B cell (primary cell): ENCODE results near the gene KLHDC7A.

ENCODE experiments used
- EZH2 ChIP-seq: IDR thresholded peaks from 2 replicates; pipeline ENCODE4 v1.6.1; 2012; ENCODE audit warnings: borderline replicate concordance, low read depth, mild to moderate bottlenecking, moderate library complexity, low read length; ENCODE audit not compliant: insufficient read depth, poor library complexity, severe bottlenecking
- TF ChIP-seq, protein P1 (sequence below): fragments of 200-600 bp; IDR thresholded peaks from one replicate; pipeline ENCODE4 v1.8.0; 2022; ENCODE audit warnings: antibody characterized with exemption, mild to moderate bottlenecking

DNA sequence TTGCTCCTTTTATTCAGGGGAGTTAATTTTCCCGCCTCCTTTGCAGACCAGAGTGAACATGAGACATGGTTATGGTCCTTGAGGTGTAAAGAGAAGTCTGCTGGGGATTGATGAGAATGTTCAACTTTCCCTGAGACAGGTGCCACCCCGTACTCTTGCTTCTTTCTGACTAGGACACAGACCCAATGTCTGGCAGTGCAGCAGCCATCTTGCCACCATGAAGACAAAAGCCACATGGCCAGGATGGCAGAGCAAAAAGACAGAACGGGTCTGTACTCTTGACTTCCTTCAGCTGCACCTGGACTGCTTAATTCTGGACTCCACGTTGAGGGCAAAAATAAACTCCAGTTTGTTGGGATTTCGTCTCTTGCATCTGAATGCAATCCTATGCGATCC, 54.1 kb downstream of the KLHDC7A start:
- TF ChIP-seq EZH2, result no peak
- TF ChIP-seq, protein P1, sequence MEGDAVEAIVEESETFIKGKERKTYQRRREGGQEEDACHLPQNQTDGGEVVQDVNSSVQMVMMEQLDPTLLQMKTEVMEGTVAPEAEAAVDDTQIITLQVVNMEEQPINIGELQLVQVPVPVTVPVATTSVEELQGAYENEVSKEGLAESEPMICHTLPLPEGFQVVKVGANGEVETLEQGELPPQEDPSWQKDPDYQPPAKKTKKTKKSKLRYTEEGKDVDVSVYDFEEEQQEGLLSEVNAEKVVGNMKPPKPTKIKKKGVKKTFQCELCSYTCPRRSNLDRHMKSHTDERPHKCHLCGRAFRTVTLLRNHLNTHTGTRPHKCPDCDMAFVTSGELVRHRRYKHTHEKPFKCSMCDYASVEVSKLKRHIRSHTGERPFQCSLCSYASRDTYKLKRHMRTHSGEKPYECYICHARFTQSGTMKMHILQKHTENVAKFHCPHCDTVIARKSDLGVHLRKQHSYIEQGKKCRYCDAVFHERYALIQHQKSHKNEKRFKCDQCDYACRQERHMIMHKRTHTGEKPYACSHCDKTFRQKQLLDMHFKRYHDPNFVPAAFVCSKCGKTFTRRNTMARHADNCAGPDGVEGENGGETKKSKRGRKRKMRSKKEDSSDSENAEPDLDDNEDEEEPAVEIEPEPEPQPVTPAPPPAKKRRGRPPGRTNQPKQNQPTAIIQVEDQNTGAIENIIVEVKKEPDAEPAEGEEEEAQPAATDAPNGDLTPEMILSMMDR, result no peak
